Effector CD4-positive, alpha-beta T cell (primary cell): ENCODE measurements around the gene ZNF780A.
"Not testable (repeated sequence)": the region's sequence is repeated elsewhere in the genome, so short reads cannot be mapped to it uniquely, and the experiment has no call there.

Experiments used
- DNase-seq: peaks from one replicate; pipeline ENCODE4 v3.0.0-alpha.2; 2020
- total RNA-seq: gene quantifications from one replicate; lab custom pipeline; 2026; lab: John Stamatoyannopoulos, UW

The ZNF780A gene
- 16.3 reads per million, percentile 42 among the genes with 10 or more reads in this experiment for total RNA-seq

GRCh38 chr19:40090241-40091204 is at the start of gene ZNF780A:
Gene ZNF780A, minus strand, starts transcription at chr19:40090943. Its CDS starts 6,190 bp downstream, at chr19:40084753.
- peak; percentile 67 for DNase-seq

- no peak for DNase-seq
Observed at GRCh38 chr19:40139533-40140287, 49.0 kb upstream of the ZNF780A start.

GRCh38 chr19:40136818-40137217 is 46.1 kb upstream of the ZNF780A start:
- DNase-seq: no peak

GRCh38 chr19:40134866-40135265 is 44.1 kb upstream of the ZNF780A start:
- no peak for DNase-seq

GRCh38 chr19:40133491-40133890 is 42.7 kb upstream of the ZNF780A start:
- no peak for DNase-seq

- DNase-seq: no peak
Observed at GRCh38 chr19:40130013-40130412, 39.3 kb upstream of the ZNF780A start.

GRCh38 chr19:40129425-40129824 is 38.7 kb upstream of the ZNF780A start:
- DNase-seq: no peak

GRCh38 chr19:40128991-40129390 is 38.2 kb upstream of the ZNF780A start:
- DNase-seq: no peak

GRCh38 chr19:40119380-40119779 is 28.6 kb upstream of the ZNF780A start:
- no peak for DNase-seq

- DNase-seq: not testable (repeated sequence)
Observed at GRCh38 chr19:40118638-40119037, 27.9 kb upstream of the ZNF780A start.

- DNase-seq: no peak
Observed at GRCh38 chr19:40116075-40116474, 25.3 kb upstream of the ZNF780A start.

- not testable (repeated sequence) for DNase-seq
Observed at GRCh38 chr19:40114119-40114518, 23.4 kb upstream of the ZNF780A start.

- not testable (repeated sequence) for DNase-seq
Observed at GRCh38 chr19:40112271-40112670, 21.5 kb upstream of the ZNF780A start.

GRCh38 chr19:40110570-40110969 is 19.8 kb upstream of the ZNF780A start:
- no peak for DNase-seq

GRCh38 chr19:40104754-40105153 is 14.0 kb upstream of the ZNF780A start:
- DNase-seq: no peak

GRCh38 chr19:40103600-40103999 is 12.9 kb upstream of the ZNF780A start:
- no peak for DNase-seq

GRCh38 chr19:40101813-40102212 is 11.1 kb upstream of the ZNF780A start:
- no peak for DNase-seq

GRCh38 chr19:40093416-40093815 is 2.7 kb upstream of the ZNF780A start:
- DNase-seq: no peak

- DNase-seq: no peak
Observed at GRCh38 chr19:40091205-40092129, 724 bp upstream of the ZNF780A start.

- no peak for DNase-seq
Observed at GRCh38 chr19:40089462-40089861, 1.3 kb downstream of the ZNF780A start.

- no peak for DNase-seq
Observed at GRCh38 chr19:40088299-40089047, 2.3 kb downstream of the ZNF780A start.

GRCh38 chr19:40084948-40085347 is 5.8 kb downstream of the ZNF780A start:
- DNase-seq: no peak
